Neural cell (in vitro differentiated cells): Measurements from ENCODE around the gene HLA-G.

Experiments
- EZH2 ChIP-seq: fragments of 200-600, 300-800 bp; shearing (Covaris generic), sonication (generic); IDR thresholded peaks from 2 replicates; pipeline ENCODE4 v1.6.1; 2014; ENCODE audit warnings: antibody characterized with exemption, low read length, borderline replicate concordance, mild to moderate bottlenecking; ENCODE audit not compliant: insufficient read depth, poor library complexity, severe bottlenecking
- TF ChIP-seq, protein P1 (sequence below): fragments of 450-650 bp; IDR thresholded peaks from 2 replicates; pipeline ENCODE4 v1.5.1; 2014; ENCODE audit warnings: antibody characterized with exemption, mild to moderate bottlenecking, moderate library complexity; ENCODE audit not compliant: poor library complexity, severe bottlenecking

DNA sequence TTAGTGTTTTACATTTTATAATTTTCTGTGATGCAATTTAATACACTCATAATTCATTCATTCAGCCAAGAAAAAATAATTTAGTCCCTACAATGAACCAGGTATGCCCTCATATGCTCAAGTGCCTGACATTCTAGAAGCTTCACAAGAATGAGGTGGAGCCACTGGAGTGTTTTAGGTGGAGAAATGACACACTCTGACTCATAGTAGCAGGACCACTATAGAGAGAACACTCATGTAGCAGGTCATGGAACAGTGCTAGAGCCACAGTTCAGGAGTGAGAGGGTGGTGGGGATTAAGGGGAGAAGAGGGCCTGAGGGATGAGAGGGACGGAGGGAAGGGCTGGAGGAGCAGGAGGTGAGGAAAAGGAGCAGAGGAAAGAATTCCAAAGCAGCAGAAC, 1.4 kb upstream of the HLA-G start:
- no peak for TF ChIP-seq EZH2
- TF ChIP-seq, protein P1, sequence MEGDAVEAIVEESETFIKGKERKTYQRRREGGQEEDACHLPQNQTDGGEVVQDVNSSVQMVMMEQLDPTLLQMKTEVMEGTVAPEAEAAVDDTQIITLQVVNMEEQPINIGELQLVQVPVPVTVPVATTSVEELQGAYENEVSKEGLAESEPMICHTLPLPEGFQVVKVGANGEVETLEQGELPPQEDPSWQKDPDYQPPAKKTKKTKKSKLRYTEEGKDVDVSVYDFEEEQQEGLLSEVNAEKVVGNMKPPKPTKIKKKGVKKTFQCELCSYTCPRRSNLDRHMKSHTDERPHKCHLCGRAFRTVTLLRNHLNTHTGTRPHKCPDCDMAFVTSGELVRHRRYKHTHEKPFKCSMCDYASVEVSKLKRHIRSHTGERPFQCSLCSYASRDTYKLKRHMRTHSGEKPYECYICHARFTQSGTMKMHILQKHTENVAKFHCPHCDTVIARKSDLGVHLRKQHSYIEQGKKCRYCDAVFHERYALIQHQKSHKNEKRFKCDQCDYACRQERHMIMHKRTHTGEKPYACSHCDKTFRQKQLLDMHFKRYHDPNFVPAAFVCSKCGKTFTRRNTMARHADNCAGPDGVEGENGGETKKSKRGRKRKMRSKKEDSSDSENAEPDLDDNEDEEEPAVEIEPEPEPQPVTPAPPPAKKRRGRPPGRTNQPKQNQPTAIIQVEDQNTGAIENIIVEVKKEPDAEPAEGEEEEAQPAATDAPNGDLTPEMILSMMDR: no peak
